GM20431 (cell line): ENCODE measurements around the gene TTLL11.

Source experiments
- in situ Hi-C: fragments of 300-500 bp; cut with MseI, MboI; formaldehyde crosslinking; loops from one replicate; pipeline ENCODE4 v1.15.0; 2020; ENCODE audit warnings: low sequenced_read_pairs; ENCODE audit not compliant: unreplicated experiment

The TTLL11 gene

DNA sequence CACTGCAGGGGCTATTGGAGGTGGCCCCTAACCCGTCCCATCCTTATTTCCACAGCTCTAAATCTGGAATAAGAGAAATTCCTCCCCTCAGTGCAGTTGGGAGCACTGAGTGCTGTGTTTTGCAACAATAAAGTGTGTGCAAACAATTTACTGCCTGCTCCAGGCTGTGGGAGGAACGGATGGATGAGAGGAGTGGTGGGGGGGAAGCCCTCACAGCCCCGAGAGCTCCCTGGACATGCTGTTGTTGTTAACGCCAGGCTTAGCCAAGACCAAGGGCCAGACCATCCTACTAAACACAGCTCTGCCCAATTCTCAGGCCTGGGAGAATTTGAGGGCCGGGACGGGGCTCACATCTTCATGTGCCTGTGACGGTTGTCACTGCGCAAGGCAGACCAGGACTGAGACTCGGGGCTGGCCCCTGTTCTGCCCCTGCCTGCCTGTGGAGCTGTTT lies 241.4 kb downstream of the TTLL11 start:
- in situ Hi-C loops = no loop called here

DNA sequence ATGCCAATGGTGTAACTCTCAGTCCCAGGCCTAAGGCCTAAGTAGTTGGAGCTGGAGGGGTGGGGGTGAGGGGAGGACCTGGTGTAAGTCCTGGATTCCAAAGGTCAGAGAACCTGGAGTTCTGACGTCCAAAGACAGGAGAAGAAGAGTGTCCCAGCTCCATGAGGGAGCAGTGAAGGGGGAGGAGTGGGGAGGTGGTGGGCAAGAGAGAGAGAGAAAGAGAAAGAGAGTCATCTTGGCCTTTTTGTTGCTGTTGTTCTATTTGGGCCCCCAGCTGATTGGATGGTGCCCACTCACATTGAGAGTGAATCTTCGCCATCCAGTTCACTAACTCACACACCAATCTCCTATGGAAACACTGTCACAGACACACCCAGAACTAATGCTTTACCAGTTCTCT lies 242.7 kb downstream of the TTLL11 start:
- in situ Hi-C loops = no loop called here

DNA sequence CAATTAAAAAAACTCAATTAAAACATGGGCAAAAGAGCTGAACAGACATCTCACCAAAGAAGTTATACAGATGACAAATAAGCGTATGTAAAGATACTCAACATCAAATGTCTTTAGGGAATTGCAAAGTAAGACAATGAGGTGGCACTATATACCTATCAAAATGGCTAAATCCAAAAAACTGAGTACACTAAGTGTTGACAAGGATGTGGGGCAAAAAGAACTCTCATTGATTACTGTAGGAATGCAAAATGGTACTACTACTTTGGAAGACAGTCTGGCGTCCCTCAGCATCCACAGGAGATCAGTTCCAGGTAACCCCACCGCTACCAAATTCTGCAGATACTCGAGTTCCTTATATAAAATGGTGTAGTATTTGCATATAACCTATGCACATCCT lies 243.6 kb downstream of the TTLL11 start:
- in situ Hi-C loops = no loop called here

DNA sequence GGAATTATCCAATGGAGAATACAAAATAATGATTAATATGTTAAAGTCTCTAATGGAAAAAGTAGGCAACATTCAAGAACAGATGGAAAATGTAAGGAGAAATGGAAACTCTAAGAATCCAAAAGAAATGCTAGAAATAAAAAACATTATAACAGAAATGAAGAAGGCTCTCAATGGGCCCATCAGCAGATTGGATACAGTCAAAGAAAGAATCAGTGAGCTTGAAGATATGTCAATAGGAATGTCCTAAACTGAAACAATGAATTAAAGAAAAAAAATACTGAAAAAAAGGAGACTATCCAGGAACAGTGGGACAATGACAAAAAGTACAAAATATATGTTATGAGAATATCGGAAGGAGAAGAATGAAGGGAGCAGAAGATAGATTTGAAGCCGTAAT lies 248.5 kb downstream of the TTLL11 start:
- in situ Hi-C loops = no loop called here

DNA sequence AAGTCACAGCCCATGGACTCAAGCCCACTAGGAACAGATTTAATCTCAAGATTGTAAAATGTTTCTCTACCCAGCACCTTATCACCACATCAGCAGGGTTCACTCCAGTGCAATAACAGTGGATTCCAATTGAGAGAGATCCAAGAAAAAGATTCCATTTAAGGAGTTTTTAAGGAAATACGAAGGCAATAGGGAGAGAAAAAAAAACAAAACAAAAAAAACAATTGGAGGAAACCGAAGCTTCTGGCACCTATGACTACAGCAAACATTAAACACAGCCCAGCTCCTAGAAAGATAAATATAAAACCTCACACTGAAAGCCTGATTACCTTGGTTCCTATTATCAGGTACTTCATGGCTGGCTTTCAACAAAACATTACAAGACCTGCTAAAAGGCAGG lies 249.0 kb downstream of the TTLL11 start:
- in situ Hi-C loops = no loop called here

DNA sequence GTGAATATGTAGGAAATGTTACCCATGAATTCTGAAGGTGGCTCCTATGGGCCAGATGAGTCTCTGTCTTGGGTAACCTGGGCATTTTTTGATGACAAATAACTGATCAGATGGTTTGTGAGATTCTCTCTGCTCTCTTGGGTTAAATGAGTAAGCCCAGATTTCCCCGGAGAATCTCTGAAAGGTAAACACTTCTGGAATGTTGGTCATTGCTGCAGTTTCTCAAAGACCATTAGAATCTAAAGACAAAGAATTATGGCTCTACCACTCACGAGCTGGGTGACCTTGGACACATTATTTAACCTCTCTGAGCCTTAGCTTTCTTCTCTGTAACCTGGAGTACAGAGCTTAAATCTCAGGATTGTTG lies 250.5 kb downstream of the TTLL11 start:
- in situ Hi-C loops = no loop called here

DNA sequence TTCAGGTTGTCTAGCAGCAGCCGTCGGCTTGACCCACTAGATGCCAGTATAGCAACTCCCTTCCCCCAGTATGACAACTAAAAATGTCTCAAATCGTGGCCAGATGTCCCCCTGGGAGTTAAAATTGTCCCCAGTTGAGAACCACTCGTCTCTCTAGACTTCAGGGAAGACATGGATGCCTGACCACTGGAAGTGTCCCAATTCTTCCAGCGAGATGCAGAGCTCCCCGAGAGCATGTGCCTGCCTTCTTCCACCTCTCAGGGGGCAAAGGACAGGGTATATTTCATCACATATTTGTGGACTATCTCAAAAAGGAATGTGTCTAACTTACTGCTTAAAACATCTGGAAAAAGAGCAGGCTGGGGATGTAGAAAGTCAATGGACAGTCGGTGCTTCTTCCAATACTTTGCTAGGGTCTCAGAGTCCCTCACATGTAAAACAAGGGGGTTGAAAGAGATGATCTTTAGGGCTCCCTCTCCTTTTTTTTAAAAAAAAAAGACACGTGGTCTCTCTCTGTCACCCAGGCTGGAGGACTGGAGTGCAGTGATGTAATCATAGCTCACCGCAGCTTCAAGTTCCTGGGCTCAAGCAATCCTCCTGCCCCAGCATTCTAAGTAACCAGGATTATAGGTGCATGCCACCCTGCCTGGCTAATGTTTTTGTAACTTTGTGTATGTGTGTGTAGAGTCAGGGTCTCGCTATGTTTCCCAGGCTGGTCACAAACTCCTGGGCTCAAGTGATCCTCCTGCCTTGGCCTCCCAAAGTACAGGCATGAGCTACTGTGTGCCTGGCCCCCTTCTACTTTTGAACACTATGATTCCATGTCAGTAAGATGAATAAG lies 251.1 kb downstream of the TTLL11 start:
- in situ Hi-C loops = no loop called here

DNA sequence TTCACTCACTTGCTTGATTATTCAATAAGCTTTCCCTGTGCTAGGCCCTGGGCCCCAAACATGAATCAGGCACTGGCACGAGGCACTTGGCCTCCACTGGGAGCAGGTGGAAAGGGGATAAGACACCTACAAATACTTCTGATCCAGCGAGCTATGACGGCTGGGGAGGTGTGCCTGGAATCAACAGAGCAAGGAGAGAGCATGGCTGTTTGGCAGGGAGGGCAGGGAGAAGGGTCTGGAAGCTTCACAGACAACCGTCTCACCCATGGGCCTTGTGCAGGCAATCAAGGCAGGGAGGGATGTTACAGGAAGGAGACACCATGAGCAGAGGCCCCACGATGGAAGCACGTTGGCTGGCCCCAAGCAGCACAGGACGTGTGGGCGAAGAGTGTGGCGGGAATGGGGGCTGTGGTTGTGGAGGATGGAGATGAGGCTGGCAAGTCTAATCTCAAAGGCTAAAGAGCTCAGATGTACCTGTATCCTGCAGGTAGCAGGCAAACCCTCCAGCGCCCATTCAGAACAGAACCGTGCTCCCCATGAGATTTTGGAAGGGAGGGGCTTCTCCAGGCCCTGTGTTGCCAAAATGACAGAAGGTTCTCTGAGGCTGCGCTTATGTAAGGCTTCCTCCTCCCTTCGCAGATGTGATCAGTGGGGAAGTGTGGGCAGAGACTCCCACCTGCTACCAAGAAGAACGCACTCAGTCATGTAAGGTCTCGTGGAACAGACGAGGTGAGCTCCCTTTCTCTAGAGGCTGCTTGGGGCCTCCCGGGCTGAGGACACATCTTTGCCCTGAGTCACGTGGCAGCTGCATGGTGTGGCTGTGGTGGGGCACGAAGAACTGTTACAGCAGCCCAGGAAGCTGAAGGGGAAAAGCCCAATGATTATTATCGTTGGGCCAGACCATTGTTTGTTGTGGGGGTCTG lies 252.0 kb downstream of the TTLL11 start:
- in situ Hi-C loops = no loop called here

DNA sequence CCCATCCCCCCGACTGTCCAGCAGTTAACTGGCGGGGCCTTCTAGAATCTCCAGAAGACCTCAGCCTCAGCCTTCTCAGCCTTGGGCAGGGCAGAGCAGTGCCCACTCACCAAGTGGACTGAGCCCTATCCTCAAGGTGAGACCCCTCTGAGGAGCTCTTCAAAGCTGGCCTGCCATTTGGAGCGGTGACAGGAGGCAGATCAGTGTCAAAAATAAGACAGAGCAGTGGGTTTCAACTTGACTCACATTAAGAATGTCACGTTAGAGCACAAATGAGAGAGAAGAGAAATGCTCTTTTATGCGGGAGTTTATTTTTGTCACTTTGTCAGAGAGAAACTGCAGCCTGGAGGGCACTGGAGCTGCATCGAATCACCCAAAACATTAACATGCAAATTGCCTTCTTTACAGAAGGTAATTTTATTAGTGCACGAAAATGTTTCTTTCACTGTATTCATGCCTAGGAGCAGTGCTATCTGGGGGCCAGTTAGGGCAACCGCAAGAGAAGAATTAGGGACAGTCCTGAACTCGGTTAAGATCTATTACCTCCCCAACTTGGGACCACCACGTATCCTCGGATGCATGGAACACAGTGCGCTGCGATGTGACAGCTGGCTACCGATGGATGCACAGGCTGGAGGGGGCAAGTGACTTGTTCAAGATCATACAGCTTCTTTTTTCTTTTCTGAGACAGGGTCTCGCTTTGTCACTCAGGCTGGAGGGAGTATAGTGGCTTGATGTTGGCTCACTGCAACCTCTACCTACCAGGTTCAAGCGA lies 253.2 kb downstream of the TTLL11 start:
- in situ Hi-C loops = no loop called here

DNA sequence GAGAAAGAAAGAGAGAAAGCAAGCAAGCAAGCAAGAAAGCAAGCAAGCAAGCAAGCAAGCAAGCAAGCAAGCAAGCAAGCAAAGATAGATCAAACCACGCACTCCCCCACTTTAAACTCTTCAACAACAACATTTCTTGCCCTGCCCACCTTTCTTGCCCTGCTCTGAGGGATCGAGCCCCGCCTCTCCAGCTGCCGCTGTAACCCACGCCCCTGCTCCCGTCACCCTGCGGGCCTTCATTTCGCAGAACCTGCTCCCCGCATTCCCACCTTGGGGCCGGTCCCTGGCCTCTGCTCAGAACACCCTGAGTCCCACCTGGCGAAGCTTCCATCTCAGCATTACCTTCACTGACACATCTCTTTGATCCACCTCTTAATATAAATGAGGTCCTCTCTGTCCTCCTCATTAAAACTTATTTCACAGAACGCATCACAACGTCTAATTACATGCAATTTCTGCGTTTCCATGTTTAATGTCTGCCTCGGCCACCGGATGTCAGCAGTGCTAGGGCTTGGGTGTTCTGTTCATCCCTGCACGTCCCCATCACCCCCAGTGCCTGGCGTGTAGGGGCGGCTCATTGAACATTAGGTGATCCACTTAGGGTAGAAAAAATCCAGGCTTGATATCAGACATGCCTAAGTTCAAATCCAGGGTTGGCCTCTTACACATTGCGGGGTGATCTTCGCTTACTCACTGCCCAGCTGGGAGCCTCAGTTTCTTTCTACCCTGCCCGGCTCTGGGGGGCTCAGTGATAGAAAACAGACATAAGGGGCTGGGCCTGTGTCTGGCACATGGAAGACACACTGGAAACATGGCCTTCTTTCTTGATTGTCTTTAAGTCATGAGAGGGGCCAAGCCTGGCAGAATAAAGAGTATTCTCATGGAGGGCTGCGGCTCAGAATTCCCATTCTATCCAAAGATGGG lies 254.1 kb downstream of the TTLL11 start:
- in situ Hi-C loops = no loop called here

DNA sequence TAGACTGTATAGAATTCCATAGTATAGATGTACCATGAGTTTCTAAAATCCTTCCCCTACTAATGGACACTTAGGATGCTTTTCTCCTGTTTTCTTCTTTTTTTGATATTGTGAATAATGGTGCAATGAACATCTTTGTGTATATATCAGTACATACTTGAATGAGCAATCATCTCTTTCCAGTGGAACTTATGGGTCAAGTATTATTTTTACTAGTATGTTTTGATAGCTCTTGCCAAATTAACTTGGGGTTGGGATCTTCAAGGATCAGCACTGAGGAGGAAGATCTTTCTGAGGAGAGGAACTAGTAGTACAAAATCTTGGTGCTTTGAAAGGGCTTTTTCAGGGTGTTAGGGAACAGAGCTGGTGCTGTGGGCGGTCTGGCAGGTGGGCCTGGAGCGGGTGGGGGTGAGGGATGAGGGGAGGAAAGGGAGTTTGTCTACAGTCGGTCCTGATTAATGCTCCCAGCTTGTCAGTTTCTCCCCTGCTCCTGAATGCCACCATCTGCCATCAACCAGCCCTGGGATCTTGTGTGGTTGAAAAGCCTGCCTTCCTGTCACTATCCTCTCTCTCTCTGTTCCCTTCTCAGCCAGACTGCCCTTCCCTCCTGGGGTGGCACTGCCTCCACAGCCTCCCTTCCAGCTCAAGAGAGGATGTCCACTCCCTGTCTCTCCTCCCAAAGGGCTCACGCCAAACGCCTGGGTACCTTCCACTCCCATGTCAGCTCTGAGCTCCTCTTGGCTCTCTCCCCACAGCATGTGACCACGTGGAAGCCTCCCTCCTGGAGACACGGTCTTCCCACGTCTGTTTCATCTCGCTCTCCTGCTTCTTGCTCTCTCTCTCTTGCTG lies 255.8 kb downstream of the TTLL11 start:
- in situ Hi-C loops = no loop called here

DNA sequence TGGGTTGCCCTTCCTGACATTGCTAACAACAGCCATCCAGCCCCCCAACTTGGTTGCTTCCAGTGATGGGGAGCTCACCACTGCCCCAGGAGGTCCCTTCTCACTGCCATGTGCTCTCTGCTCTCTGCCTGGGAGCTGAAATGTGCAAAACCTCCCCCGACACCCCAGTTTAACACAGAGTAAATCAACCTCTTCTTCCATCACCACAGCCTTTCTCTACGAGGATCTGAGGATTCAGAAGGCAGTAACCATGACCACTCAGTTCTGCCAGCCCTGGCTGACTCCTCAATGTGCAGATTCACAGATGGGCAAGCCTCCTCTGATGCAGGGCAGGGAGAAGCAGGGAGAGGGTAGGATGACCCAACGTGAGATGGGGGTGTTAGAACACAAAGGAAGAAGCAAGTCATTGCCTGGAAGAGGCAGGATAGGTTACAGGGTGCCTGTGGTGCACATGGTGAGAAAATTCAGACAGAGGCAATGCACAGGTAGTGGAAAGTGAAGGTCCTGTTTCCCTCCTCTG lies 256.7 kb downstream of the TTLL11 start:
- in situ Hi-C loops = no loop called here

DNA sequence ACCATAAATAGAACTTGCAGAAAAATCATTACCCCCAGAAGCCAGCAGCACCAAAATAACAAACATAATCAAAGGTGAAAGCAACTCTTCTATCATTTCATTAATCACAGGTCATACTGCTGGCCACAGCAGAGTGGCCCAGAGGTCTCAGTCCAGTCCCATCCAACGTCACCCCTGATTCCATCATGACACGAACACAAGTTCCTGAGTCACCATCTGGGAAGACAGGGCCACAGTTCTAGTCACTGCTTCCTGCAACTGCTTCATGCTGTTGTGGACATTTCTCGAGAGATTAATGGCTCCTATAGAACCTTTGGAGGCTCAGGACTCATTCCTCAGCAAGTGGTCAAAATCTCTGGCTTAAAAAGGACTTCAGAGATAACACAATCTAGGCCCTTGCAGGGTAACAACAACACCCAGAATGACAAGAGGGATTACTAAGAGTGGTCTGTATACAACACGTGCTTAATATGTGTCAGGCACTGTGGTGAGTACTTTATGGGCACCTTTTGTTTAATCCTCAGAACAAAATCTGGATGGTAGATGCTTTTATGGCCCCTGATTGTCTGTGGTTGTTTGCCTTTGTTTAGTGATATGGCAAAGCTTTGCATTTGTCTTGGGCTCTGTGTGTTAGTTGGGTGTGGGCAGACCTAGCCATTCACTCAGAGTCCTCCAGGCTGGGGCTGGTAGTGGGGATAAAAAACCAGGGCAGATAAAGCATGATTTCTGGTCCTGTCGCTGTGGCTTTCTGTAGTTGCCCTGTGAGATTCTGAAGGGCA lies 257.3 kb downstream of the TTLL11 start:
- in situ Hi-C loops = no loop called here

DNA sequence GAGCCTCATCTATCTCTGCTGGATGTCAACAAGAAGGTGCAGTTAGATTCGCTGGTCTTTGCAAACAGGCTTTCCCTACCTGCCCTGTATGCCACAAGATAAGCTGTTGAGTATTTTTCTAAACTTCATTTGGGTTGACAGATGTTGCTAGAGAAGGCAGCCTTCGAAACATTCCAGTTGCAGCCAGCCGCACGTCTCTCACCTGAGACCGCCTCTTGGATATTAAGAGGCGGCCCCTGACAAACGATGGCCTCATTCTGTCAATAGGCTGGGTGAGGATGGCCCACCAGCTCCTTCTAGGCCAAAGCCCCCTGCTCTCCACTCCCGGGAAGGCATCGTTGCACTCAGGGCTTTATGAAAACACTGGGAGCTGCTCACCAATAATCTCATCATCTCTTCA lies 260.0 kb downstream of the TTLL11 start:
- in situ Hi-C loops = no loop called here

DNA sequence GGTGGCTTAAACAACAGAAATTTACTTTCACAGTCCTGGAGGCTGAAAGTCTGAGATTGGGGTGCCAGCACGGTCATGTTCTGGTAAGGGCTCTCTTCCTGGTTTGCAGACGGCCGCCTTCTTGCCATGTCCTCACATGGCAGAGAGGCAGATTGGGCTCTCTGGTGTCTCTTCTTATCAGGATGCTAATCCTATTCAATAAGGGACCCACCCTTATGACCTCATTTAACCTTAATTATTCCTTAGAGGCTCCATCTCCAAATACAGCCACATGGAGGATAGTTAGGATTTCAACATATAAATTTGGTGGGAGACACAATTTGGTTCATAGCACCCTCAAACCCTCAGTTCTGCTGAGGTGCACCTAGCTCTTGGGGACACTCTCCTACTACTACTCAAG lies 261.2 kb downstream of the TTLL11 start:
- in situ Hi-C loops = no loop called here

DNA sequence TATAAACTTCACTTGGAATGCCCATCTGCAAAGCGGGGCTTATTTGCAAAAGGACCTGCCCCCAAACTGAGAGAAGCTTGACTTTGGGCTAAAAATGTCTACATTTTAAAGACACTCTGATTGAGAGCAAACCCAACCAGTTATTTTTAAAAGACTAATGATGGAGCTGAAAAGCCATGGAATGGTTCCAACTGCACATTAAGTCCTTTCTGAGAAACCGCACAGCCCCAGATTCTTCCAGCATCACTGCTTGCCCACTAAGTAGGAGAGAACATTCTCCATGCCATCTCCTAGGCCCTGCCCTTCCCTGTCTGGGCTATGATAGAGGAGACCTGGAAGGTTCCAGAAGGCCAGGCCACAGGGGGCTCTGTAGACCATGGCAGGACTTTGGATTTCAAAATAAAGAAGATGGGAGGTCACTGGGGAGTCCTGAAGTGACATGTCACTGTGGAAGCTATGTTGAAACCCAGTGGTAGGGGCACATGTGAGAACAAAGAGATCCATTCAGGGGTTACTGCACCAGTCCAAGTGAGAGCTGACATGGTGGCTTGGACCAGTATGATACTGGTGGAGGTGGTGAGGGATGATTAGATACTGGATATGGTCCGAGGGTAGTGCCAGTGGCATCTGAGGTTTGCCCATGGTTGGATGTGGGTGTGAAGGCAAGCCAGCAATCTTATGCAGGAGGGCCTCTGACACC lies 262.5 kb downstream of the TTLL11 start:
- in situ Hi-C loops = no loop called here
